HG03571 (cell line): Measurements from ENCODE around the gene CDC42BPG.

ENCODE experiments used
- ATAC-seq: cut with Tn5 transposase; IDR thresholded peaks from one replicate; pipeline ENCODE4 v1.9.1; 2021; ENCODE audit not compliant: unreplicated experiment

CDC42BPG gene, protein sequence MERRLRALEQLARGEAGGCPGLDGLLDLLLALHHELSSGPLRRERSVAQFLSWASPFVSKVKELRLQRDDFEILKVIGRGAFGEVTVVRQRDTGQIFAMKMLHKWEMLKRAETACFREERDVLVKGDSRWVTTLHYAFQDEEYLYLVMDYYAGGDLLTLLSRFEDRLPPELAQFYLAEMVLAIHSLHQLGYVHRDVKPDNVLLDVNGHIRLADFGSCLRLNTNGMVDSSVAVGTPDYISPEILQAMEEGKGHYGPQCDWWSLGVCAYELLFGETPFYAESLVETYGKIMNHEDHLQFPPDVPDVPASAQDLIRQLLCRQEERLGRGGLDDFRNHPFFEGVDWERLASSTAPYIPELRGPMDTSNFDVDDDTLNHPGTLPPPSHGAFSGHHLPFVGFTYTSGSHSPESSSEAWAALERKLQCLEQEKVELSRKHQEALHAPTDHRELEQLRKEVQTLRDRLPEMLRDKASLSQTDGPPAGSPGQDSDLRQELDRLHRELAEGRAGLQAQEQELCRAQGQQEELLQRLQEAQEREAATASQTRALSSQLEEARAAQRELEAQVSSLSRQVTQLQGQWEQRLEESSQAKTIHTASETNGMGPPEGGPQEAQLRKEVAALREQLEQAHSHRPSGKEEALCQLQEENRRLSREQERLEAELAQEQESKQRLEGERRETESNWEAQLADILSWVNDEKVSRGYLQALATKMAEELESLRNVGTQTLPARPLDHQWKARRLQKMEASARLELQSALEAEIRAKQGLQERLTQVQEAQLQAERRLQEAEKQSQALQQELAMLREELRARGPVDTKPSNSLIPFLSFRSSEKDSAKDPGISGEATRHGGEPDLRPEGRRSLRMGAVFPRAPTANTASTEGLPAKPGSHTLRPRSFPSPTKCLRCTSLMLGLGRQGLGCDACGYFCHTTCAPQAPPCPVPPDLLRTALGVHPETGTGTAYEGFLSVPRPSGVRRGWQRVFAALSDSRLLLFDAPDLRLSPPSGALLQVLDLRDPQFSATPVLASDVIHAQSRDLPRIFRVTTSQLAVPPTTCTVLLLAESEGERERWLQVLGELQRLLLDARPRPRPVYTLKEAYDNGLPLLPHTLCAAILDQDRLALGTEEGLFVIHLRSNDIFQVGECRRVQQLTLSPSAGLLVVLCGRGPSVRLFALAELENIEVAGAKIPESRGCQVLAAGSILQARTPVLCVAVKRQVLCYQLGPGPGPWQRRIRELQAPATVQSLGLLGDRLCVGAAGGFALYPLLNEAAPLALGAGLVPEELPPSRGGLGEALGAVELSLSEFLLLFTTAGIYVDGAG (N-terminal part only)

DNA sequence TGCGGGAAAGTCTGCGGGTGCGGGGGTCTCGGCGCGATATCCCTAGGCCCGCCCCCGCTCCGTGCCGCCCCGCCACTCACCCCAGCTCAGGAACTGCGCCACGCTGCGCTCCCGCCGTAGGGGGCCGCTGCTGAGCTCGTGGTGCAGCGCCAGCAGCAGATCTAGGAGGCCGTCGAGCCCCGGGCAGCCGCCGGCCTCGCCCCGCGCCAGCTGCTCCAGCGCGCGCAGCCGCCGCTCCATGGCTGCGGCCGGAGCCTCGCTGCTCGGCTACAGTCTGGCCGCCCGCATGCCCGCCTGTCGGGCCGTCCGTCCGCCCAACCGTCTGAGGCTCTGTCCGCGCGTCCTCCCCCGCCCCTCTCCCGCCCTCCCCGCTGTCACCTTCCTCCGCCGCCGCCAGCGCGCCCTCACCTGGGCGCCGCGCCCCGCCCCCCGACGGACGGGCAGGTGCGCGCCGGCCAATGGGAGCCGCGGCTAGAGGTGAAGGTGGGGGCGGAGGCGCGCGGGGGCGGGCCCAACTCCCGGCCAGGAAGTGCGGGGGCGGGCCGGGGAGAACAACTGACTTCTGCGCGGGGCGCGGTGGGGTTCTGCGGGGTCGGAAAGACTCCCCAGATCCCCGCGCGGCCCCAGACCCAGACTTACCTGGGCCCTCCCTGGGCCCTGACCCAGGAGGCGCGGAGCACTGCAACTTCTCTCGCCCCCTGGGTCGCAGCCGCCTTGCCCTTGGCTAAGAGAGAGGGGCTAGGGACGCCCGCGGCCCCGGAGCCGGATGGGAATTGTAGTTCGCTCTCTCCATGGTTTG lies at the start of gene CDC42BPG:
Gene CDC42BPG (minus strand): TSS at position 324 of the 799 bp plus-strand sequence. CDS start 84 bp downstream, at position 240.
- ATAC-seq, result no peak

DNA sequence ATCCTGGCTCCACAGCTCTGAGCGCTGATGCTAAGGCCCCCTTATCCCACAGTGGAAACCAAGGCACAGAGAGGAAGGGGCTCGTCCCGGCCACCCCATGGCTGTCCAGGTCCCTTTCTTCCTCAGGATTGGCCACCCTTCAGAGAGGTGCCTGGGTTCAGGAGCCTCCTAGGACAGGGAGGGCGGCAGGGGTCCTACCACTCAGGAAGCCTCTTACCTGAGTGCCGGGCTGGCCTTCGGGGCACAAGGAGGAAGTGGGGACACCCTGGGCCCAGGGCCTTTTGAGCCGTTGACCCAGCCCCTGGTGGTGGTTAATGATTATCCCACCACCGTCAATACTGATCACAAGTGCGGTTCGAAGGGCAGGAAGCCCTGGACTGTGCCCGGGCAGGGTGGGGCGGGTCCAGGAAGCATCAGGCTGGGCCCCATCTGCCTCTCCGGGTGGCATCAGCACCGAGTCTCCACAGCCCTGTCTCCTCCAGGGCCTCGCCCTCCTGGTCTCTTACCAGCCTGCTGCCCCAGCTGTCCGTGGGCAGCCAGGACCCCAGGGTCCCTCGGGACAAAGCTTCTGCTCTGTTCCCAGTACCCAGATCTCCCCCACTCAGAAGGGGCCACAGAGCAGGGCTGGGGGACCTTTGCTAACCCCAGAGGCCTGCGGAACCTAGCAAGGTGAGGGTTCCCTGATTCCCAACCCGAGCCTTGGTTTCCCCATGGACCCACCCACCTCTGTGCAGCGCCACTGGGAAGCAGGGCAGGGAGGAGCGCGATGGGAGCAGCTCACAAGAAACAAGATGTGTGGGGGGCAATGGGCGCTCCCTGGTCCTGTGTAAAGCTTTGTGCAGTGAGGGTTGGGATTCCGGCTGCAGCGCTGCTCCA lies 49.0 kb upstream of the CDC42BPG start:
- ATAC-seq, result no peak

GRCh38 chr11:64892838-64893193 lies 48.4 kb upstream of the CDC42BPG start:
- ATAC-seq, result no peak

DNA sequence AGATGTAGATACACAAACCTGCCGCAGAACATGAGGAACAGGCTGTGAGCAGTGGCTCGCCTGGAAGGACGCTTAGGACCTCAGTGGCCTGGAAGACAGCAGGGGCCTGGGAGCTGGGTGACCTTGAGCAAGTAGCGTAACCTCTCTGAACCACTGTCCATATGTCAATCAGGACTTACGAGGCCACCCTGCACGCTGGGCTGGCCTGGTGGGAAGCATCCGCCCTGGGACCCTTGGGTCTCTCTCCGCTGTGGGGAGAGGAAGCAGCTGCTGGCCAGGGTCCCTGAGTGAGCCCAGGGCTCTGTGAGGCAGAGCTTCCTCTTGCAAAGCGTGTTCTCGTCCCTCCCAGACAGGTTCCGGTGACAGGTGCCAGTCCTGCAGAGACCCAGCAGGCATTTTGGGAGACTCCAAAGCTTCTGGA lies 48.0 kb upstream of the CDC42BPG start:
- ATAC-seq, result no peak

DNA sequence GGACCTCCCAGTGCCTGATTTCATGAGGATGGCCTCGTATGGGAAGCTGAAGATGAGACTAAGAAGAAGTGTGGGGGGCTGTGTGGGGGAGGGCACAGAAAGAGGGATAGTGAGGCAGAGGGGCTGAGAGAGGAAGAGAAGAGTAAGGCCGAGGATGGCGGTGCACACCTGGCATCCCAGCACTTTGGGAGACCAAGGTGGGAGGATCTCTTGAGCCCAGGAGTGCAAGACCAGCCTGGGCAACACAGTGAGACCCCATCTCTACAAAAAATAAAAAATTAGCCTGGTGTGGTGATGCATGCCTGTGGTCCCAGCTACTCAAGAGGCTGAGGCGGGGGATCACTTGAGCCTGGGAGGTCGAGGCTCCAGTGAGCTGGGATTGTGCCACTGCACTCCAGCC lies 47.4 kb upstream of the CDC42BPG start:
- no peak for ATAC-seq

DNA sequence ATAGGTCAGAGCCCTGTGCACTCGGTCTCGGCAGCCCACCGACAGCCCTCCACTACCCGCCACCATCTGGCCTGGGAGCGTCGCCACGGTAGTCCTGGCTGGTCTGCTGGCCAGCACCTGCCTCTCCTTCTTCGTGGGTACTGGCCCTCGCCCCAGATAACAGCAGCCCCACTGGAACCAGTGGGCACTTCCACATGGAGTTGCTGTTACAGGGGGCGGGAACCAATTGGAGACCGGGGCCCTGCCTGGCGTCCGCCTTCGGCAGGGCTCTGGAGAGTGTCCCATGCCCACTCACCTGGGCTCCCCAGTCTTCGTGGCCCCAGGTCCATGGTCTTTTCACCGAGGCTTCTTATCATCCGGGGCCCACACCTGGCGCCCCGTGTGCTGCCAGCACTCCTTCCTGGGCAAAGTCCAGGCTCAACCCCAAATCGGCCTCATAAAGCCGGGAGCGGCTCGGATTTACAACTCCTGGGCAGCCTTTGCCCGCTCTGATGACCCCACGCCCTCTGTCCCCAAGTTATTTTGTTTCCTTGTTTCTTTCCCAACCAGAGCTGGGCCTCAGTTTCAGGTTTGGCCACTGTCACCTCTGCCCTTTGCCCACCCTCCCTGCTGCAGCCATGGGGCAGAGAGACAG lies 46.9 kb upstream of the CDC42BPG start:
- ATAC-seq, result no peak

- no peak for ATAC-seq
Observed at GRCh38 chr11:64890522-64890939, 46.1 kb upstream of the CDC42BPG start.

DNA sequence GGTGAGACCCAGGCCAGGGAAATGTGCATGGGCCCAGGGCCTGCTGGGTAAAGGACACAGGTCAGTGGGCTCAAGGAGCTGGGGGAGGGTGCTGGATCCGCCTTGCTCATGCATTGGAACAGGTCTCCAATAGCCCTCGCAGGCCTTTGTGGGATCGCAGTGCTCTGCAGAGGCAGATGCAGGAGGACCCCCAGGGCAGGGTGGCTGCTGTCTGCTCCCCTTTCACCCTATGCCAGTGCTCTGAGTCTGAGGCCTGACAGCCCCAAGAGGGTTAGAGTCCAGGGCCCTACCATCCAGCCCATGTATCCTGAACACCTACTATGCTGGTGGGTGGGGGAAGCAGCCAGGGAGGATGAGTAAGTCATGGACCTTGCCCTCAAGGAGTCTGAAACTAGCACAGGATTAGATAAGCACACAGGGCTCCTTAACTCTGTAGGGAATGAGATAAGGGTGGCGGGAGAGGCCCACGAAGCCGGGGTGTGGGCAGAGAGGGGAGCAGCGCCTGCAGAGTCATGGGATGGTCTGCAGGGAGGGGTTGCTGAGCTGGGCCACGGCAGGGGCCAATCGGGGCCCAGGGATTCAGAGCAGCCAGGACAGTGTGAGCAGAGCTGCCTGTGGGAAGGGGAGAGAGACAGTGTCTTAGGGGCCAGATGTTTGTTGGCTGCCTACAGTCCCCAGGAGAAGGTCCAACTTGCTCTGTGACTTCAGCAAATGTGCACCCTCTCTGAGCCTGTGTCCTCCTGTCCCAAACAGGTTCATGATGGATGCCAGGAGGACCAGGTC lies 44.5 kb upstream of the CDC42BPG start:
- ATAC-seq, result no peak

GRCh38 chr11:64888406-64888728 lies 43.9 kb upstream of the CDC42BPG start:
- no peak for ATAC-seq

DNA sequence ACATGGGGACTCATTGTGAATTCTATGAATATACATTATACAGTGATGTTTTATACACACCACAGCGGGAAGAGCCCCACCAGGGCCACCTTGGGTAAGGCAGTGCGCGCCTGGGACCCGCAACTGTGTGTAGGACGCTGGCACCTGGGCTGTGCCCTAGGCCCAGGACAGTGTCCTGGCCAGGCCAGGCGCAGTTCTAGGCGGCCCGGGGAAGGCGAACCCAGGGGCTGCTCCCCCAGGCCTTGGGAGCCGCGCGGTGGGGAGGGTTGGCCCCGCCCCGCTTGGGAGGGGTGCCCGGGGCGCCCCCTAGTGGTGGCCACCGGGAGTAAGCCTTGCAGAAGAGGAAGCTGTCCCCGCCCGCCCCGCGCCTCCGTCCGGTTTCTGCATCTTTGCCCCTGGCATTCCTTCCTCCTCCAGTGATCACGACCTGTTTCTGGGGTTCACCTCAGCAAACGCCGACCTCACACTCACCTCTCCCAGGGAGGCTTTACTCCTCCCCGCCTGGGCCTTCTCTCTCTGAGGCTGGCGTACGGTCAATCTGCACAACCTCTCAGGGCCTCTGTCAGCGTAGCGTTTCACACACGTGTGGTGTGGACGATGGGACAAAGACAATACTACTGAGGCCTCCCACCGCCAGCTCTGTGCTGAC lies 43.4 kb upstream of the CDC42BPG start:
- ATAC-seq, result peak; percentile 41

DNA sequence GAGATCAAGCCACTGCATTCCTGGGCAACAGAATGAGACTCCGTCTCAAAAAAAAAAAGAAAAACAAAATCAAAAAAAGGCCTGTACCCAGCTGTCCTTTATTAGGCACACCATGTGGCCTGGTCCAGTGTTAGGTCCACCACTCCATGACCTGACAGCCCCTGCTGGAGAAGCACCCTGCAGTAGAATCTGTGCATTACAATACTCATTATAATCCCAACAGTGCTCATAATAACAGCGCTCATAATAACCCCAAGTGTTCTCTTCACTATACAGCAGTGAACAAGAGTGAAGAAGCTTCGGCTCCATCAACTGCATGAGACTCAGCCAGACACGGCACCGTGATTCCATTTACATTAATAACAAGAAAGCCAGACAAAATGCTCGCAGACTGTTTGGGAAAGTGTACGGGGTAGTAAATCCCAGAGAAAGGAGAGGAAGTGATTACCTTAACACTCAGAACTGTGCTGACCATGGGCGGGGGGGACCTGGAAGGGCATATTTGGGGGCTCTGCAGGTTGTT lies 42.8 kb upstream of the CDC42BPG start:
- no peak for ATAC-seq

- ATAC-seq, result no peak
Observed at GRCh38 chr11:64885367-64886286, 41.2 kb upstream of the CDC42BPG start.

DNA sequence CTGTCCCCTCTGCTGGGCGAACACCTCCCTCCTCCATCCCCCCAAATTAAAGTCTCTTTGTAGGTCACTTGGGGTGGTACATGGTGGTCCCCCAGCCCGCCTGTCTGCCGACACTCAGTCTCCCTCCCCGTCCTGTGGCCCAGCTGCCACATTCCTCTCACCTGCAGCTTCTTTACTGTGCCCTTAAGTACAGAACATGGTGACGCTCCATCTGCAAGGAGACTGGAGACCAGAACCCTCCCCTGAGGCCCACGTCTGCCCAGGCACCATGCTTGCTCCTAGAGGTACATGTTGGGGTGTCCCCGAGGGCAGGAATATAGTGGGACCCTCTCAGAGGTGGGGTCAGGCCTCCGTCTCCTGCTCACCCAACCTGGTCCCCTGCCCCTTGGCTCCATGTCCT lies 39.6 kb upstream of the CDC42BPG start:
- no peak for ATAC-seq

DNA sequence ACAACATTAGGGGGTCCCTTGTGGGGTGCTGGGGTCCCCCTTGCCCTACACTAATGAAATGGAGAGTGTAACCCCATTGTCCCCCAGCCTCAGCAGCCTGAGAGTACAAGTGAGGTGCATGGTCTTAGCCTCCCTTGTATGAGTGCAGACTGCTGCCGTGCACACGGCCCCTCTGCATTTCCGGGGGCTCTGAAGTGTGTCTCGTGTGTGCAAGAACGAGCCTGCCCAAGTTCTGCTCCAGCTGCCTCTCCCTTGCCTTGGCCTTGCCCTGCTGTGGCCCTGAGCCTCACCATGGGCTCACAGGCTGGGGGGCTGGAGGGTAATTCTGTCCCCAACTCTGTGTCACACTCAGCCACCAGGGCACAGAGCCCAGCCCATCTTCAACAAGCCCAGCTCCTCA lies 39.1 kb upstream of the CDC42BPG start:
- no peak for ATAC-seq

- no peak for ATAC-seq
Observed at GRCh38 chr11:64882243-64882642, 37.8 kb upstream of the CDC42BPG start.

- ATAC-seq, result no peak
Observed at GRCh38 chr11:64881476-64881875, 37.0 kb upstream of the CDC42BPG start.
